RCC 7860 (cell line): ENCODE data around the gene CACNA1G.

Experiments used
- DNase-seq: peaks from one replicate; pipeline ENCODE4 v3.0.0-alpha.2; 2015; ENCODE audit warnings: low spot score
- FAIRE-seq: peaks from 2 replicates; lab custom pipeline; 2012; peaks lifted over from hg19 to GRCh38; lab: Jason Lieb, UNC

Gene CACNA1G

DNA sequence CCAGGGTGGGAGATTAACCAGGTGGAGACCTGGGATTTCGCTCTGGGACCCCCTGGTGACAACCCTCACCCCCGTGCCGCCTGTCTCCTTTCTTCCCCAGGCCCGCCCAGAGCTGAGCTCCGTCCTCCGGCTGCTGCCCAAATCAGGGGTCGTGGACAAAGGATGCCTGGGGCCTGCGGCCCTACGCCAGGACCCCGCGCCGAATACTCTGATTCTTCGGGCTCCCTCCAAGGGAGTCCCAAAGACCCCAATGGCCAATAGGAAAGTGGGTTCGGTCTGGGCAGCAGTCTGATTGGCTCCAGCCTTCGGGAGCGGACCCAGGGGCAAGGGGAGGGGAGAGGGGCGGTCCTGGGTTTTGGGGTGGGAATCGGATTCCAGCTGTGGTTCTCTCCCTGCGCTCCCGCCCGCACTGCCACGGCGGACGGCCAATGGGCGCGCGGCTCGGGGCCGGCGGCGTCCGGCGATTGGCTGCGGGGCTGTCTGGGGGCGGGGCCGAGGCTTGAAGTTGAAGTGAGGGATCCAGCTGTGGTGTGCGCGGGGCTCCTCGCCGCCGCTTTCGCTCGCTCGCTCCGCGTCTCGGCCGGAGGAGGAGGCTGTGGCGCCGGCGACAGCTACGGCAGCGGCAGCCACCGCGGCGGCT, at the start of gene CACNA1G:
CACNA1G (plus strand) TSS at position 531 of the 640 bp plus-strand sequence. CDS start 745 bp downstream, outside the sequence.
- DNase-seq (peak; percentile 33), FAIRE-seq (no peak)

DNA sequence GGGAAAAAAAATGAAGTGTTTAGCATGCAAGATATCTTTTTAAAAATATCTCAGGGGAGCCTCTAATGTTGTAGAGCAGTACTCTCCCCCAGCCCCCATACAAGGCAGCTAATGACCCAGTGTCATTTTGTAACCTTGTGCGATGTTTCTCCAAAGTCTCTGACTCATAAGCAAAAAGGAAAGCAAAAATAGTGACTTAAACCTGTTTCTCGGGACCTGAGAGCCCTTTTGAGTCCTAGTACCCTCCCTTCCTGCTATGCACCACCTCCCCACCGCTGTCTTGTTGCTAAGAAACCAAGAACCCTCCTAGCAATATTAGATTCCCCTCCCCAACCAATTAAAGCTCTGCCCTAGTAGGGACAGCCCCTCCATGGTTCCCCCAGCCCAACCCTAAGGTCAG, 49.5 kb upstream of the CACNA1G start:
- no peak for DNase-seq
- FAIRE-seq = no peak

DNA sequence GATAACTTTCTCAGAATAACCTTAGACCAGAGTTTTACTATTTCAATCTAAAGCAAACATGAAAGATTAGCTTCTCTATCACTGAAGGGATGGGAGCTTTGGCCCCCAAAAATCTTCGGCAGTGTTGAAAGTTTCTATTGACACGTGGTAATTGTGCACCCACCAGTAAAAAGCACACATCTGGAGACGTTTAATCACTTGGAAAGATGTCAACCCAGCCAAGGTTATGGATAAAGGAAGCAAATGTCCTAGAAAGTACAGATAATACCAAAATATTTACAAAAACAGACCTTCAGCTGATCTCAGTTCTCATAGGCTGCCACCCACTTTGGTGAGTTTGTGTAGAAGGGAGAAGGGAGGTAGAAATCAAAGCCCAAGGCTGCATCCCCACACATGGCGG, 47.0 kb upstream of the CACNA1G start:
- DNase-seq (no peak), FAIRE-seq (no peak)

DNA sequence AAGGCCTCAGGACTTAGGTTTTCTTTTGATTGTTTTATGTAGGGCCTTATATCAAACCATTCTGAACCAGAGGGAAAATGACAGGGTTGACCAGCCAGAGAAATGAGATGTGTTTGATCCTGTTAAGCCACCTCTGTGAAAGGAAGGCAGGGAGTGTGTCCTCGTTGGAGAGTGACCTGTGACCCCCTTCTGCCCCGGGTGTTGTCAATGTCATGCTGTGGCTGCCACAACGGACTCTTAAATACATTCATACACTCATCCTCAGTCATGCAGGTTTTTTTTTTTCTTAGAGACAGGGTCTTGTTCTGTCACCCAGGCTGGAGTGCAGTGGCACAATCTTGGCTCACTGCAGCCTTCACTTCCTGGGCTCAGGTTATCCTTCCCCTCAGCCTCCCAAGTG, 46.1 kb upstream of the CACNA1G start:
- no peak for FAIRE-seq
- DNase-seq = no peak

DNA sequence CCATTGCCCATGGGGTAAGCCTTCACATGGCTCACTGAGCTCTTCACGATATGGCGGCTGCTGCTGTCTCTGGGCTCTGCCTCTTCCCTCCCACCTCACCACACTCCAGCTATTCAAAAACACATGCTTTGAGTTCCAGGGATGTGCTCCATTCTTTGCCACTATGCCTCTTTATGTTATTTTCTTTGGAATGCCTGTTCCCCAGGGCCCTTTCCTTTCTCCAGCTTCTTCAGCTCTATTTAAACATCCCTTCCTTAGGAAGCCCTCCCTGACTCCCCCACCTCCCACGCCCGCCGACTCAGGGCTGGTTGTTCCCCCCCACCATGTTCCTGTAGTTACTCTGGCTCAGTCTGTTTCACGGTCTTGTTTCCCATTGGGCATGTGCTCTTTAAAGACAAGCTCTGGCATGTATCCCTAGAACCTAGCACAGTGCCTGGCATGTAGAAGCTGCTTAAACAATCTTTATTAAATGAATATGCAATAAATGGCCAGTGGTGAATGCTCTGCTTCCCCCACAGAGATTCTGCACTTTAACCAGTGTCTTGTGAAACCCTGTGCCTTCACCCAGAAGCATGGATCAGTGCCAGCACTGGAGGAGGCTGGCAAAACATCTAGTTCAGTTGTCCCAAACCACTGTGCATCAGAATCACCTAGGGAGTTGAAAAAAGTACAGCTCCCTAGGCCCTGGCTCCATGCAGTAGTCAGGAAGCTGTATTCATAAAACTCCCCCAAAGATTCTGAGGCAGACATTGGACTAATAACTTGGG, 45.4 kb upstream of the CACNA1G start:
- DNase-seq (no peak), FAIRE-seq (no peak)

DNA sequence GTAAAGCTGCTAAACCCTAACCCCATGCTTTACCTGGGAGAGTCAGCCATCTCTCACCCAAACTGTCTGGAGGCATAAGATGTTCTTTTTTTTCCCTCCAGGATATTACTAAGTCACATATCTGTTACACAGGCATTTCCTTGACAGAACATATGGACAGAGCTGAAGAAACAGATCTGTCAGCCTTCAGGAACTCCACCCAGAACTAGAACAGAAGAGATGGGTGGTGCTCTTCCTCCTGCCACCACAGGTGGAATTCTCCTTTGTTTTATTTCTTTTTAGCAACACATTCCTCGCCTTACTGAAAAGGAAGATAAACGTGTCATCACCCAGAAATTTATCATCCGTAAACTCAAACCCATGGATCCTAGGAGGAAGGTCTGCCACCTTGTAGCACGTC, 43.5 kb upstream of the CACNA1G start:
- no peak for FAIRE-seq
- DNase-seq = no peak

DNA sequence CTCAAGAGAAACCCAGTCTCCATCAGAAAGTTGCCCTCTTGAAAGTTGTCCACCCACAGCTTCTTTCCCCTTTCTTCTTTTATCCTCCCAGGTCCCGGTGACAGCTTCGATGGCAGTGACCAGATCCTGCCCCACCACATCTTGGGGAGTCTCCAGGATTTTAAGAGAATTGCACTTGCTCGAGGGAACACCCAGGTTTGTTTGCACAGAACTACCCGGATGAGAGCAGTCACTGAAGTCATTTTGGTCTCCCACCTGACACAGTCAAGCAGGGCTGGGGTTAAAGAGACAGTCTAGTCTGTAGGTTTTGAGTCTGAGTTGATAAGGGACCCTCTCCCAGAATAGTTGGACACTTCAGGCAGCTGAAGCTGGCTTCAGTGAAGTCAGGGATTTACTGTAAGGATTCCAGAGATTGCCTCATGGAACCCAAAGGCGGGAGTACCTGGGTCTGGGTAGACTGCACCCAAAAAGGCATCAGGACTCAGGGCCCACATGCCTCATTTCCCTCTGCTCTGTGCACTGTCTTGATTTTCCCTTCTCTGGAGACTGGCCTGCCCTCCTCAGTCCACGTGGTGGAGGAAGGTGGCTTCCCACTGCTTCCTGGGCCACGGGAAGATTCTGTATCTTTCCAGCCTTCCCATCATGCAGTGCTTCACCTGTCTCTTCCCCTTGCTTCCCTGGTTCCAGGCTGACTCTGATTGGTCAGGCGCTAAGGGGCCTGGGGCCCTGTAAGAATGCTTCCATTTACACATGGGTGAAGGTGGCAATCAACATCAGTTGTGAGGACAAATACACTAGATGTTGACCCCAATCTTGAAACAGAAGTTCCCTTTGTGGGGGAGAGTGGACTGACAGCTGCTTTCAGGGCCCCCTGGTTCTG, 42.8 kb upstream of the CACNA1G start:
- DNase-seq (no peak), FAIRE-seq (no peak)

DNA sequence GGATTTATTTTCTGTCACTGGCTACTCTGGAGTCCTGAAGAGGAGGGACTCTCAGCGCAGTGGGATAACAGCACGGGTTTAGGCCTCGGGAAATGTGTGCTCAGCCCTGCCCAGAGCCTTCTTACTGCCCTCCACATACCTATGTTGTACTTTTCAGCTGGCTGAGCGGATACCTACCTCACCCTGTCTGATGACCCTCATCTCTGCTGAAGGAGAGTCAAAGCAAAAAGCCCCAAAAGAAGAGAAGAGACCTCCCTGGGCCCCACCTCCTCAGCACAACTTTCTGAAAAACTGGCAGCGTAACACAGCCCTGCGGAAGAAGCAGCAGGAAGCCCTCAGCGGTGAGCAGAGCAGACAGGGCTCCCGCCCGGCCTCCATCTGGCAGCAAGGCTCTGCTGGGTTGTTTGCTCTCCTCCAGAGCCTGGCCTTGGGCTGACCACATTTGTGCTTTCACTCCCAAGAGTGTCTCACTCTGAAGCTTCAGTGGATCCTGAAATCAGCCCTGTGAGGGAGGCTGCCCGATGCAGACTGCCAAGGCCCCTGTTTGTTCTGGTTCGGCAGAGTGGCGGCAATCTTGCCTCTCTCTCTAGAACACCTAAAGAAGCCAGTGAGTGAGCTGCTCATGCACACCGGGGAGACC, 42.0 kb upstream of the CACNA1G start:
- FAIRE-seq (no peak), DNase-seq (no peak)

DNA sequence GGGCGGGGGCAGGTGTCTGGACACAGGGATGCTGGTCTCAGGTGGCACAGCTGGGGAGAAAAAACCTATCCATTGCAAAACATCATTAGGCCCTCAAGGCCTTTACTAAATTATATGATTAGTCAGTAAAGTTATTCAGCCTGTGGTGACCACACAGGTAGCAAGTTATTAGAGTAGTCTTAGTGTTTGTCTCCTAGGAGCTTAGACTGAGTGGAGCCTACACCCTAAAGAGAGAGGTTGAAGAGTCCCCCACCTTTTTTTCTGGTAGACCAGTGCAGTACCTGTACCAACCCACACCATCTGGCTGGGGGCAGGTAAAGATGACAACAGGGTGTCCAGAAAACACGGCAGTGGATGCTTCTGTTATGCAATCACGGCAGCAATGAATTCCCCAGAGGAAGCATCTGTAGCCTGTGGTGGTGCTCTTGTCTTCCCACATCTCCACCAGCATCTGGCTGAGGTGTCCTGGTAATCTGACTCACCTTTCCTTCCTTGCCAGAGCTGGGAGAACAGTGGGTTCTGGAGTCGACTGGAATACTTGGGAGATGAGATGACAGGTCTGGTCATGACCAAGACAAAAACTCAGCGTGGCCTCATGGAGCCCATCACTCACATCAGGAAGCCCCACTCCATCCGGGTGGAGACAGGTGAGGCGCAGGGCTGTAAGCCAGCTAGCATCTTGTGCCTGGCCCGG, 41.2 kb upstream of the CACNA1G start:
- DNase-seq (no peak), FAIRE-seq (no peak)

DNA sequence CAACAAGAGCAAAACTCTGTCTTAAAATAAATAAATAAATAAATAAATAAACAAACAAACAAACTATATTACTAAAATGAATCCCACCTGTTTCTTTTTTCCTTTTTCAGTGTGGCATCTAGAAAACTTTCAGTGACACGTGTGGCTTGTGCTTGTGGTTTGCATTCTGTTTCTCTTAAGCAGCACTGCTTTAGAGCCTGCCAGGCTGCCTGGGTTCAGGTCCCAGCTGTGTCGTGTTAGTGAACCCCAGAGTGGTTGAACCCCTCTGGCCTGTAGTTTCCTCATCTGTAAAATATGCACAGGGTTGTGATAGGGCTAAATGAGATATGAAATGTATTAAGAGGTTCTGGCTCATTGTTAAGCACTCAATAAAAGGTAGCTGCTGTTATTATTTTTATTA, 40.0 kb upstream of the CACNA1G start:
- DNase-seq (no peak), FAIRE-seq (no peak)

DNA sequence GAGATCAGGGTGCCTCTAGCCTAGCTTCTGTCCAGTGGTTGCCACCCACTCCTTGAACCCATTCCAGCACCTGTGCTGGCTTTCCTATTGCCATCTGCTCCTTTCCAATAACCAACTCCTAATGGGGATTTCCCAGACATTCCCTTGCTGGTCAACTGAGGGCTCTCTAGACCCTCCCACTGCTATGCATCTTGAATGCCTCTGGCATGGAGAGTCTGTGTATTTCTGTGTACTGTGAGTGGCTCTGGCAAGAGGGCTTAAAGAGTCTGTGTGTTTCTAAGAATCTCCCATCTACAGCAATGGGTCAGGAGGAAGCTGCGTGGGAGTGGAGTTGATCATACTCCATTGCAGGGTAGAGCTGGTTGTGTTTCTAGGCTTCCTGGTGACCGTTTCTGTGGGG, 39.0 kb upstream of the CACNA1G start:
- FAIRE-seq (no peak), DNase-seq (no peak)

DNA sequence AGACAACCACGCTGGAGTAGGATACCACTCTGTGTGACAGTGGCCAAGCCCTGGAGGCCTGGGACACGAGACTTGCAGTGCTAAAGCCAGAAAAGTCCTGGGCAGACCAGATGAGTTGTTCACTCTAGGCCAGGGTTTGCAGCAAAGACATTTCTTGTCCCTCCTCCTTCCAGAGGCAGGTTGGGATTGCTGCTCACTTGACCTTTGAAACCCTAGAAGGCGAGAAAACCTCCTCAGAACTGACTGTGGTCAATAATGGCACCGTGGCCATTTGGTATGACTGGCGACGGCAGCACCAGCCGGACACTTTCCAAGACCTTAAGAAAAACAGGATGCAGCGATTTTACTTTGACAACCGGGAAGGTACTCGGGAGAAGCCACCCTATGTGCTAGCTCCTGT, 37.7 kb upstream of the CACNA1G start:
- DNase-seq (no peak), FAIRE-seq (no peak)

DNA sequence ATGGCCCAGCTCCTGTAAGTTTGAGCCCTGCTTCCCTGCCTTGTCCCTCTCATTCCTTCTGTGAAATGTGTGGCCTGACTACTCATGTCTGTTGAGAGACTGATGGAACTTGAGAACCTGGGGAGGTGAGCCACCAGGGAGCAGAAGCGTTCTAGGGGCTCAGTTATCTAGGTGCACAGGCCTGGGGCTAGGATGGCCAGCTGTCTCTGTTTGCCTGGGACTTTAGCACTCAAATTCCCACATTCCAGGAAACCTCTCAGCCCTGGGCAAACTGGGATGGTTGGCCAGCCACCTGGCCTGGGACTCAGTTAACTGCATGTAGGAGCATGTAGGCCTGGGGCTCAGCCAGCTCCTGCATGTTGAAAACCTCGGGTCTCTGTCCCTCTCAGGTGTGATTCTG, 37.3 kb upstream of the CACNA1G start:
- no peak for DNase-seq
- no peak for FAIRE-seq

DNA sequence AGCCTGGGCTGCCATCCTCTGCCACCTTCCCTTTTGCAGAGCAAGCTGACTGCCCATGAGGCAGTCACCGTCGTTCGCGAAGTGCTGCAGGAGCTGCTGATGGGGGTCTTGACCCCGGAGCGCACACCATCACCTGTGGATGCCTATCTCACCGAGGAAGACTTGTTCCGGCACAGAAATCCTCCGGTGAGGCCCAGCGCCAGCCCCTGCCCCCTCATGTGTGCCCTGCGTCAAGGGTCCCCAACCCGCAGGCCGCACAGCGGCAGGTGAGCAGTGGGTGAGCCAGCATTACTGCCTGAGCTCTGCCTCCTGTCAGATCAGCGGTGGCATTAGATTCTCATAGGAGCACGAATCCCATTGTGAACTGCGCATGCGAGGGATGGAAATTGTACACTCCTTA, 35.7 kb upstream of the CACNA1G start:
- DNase-seq (no peak), FAIRE-seq (no peak)

DNA sequence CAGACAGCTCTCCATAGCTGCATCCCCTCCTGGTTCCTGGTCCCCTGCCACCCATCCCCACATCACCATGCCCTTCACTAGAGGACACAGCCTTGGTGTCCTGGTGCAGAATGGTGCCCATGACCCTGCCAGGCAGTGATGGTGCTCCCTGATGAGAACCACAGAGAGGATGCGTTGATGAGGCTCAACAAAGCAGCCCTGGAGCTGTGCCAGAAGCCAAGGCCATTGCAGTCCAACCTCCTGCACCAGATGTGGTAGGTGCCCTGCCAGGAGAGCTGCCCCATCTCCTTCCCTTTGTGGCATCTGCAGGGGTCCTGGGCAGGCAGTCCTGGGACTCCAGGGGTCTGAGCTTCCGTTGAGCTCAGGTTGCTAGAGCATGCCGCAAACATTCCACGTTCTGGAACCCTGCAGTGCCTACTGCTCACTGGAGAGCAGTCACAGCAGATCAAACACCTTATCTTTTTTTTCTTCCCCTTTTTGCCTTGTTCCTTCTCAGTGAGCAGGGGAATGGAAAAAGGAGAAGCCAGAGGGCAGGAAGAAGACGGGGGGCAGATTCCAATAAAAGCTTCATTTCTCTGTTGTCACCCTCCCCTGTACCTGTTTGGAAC, 33.3 kb upstream of the CACNA1G start:
- no peak for DNase-seq
- no peak for FAIRE-seq

DNA sequence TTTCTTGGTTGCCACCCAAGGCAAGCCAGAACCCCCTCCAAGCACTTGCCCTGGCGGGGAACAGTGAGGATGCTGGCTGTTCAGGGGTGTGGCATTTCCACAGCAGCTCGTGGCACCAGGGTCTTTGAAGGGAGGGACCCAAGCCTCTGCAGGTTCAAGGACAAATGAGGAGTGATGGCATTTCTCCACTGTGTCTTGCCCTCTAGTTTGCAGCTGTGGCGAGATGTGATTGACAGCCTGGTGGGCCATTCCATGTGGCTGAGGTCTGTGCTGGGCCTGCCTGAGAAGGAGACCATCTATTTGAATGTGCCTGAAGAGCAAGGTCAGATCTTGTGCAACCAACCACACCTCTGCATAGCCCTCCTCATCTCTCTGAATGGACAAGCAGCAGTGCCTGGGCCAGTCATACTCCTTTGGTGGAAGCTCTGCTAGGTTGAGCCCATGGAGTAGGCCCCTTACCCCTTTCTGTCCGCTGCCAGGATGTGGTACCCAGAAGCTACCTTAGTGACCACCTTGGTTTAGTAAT, 32.5 kb upstream of the CACNA1G start:
- DNase-seq (no peak), FAIRE-seq (no peak)

DNA sequence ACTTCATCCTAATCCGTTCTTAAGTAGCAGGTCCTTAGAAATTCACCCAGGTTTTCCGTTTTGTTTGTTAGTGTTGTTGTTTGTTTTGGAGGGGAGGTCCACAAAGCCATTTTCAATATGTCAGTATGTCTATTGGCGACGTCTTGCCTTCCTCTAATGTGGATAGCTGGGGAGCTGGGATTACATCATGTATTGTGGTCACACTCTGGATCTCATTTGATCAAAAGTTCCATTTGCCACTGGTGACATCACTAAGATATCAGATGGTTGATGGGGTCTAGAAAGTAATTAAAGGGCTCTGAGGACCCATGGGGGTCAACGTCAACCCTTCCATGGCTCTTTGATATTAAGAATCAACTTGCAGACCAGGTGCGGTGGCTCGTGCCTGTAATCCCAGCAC, 30.7 kb upstream of the CACNA1G start:
- FAIRE-seq = no peak

DNA sequence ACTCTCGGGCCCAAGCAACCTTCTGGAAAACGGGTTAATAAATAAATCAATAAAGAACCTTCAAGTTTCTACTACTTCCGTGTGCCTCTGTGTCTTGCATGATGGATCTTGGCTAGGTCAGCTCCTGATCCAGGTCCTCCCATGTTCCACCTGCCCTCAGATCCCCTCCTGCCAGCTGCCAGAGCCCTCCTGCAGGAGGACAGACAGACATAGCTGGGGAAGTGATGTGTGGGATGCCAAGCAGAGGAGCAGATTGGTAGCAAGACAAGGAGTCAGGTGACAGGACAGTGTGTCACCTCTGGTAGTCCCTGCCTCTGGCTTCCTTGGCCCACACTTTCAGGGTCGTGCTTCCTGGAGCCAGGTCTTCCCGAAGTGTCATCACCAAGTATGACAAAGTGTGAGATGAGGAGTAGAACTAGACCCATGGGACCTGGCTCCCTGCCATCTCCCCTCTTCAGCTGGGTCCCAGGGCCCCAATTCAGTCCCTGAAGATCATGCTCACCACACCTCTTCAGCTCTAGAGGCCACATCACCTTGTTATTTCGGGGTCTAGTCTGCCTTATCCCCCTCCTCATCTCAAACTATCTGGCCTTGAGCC, 29.0 kb upstream of the CACNA1G start:
- FAIRE-seq = no peak
- DNase-seq = no peak

More for the DNA sequence above, 30.7 kb upstream of the CACNA1G start:
- DNase-seq = no peak

DNA sequence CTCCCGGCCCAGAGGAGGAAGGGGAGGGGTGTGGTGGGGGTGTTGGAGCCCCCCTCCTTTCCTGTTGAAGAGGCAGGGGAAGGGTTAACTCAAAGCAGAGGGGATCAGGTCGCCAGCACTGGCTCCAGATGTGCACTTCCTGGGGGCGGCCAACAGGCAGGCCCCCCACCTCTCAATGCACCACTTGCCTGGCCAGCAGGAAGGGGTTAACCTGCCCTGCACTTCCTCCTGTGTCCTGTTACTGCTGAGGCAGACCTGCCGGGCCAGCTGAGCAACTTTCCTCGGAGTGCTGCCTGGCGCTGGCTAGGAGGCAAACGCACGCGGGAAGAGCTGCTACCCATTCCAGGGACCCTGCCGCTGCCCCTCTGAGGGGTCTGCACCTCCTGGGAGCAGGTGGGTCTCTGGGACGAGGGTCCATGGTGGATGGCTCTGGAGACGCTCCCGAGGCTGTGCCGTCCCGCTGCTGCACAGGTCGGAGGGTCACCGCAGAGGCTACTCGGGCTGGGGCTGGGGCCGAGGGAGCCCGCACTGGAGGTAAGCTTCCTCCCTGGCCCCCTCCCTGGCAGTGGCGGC, 28.0 kb upstream of the CACNA1G start, which contains the start of gene EPN3:
EPN3 (plus strand) TSS at position 284 of the 573 bp plus-strand sequence. CDS start 3,822 bp downstream, outside the sequence.
- DNase-seq (no peak), FAIRE-seq (no peak)
